ENCODE results near the gene SKI. TPM values are rescaled to one million over a fixed set of nuclear protein-coding genes. Genes with fewer than 3 reads are reported as not detected.

Gene SKI
- total RNA-seq, 2 experiments from 2014 or later, result 4.7 to 11.7 TPM

GRCh38 chr1:2190491-2190976, 37.6 kb upstream of the SKI start:
- Histone ChIP-seq H3K4me1 (ENCODE audit: insufficient read depth, low read length, poor library complexity, severe bottlenecking) (peaks cover 34% of the 10 kb centered on the region), H3K4me3 (ENCODE audit: low read depth, low read length, poor library complexity, severe bottlenecking) (no peak overlapping the region), H3K9me2 (ENCODE audit: insufficient read depth, low read length) (no peaks in the 10 kb centered on the region), H4K20me1 (ENCODE audit: insufficient read depth, low read length) (no peaks in the 10 kb centered on the region), H3K4me2 (ENCODE audit: low read length) (no peak overlapping the region), H3K36me3 (ENCODE audit: insufficient read depth, low read length) (no peaks in the 10 kb centered on the region), H3K79me2 (ENCODE audit: insufficient read depth, low read depth, low read length) (no peaks in the 10 kb centered on the region), H2AFZ (ENCODE audit: low read length) (no peak overlapping the region), H3K9me3 (ENCODE audit: low read length) (no peaks in the 10 kb centered on the region), H3K27ac (ENCODE audit: low read depth, low read length, poor library complexity, severe bottlenecking) (no peak overlapping the region)
- TF ChIP-seq EZH2phosphoT487 (IDR thresholded peaks at IDR 0.05; ENCODE audit: borderline replicate concordance, low read depth, low read length) (no peak), CTCF (conservative IDR thresholded peaks at IDR 0.05; ENCODE audit: low read length) (no peak)
- ChIA-PET CTCF (ENCODE audit: unreplicated experiment) (no interaction called here), POLR2A (no interaction called here)
- BruUV-seq (replicated peaks), result no TSS peak
- DNase-seq (ENCODE audit: low spot score), result no peak
- intact Hi-C loops (cut with micrococcal nuclease; ENCODE audit: unreplicated experiment), result no loop called here

- Histone ChIP-seq H3K9me2 (ENCODE audit: insufficient read depth, low read length) (no peaks in the 10 kb centered on the region), H3K27ac (ENCODE audit: low read depth, low read length, poor library complexity, severe bottlenecking) (no peak overlapping the region), H3K36me3 (ENCODE audit: insufficient read depth, low read length) (no peaks in the 10 kb centered on the region), H3K4me2 (ENCODE audit: low read length) (peak overlapping the region; percentile 28; the same call in 1 of the 2 replicates), H3K4me3 (ENCODE audit: low read depth, low read length, poor library complexity, severe bottlenecking) (no peak overlapping the region), H3K79me2 (ENCODE audit: insufficient read depth, low read depth, low read length) (no peaks in the 10 kb centered on the region), H3K9me3 (ENCODE audit: low read length) (no peaks in the 10 kb centered on the region), H4K20me1 (ENCODE audit: insufficient read depth, low read length) (no peaks in the 10 kb centered on the region), H2AFZ (ENCODE audit: low read length) (no peak overlapping the region), H3K4me1 (ENCODE audit: insufficient read depth, low read length, poor library complexity, severe bottlenecking) (peaks cover 35% of the 10 kb centered on the region)
- ChIA-PET CTCF (ENCODE audit: unreplicated experiment) (no interaction called here), POLR2A (no interaction called here)
- TF ChIP-seq EZH2phosphoT487 (IDR thresholded peaks at IDR 0.05; ENCODE audit: borderline replicate concordance, low read depth, low read length) (no peak), CTCF (conservative IDR thresholded peaks at IDR 0.05; ENCODE audit: low read length) (no peak)
- DNase-seq (ENCODE audit: low spot score), result no peak
- BruUV-seq (replicated peaks), result no TSS peak
- intact Hi-C loops (cut with micrococcal nuclease; ENCODE audit: unreplicated experiment), result no loop called here
These were observed 35.8 kb upstream of the SKI start for GRCh38 chr1:2192031-2192995.

Measured in OCI-LY7 (cell line).